ENCODE data around the gene SLC16A3. TPM values are rescaled to one million over a fixed set of nuclear protein-coding genes. Genes with fewer than 3 reads are reported as not detected.
"Not testable (repeated sequence)": the region's sequence is repeated elsewhere in the genome, so short reads cannot be mapped to it uniquely, and the experiment has no call there.

The SLC16A3 gene
- 100 to 1,000 TPM in 1 of 2 experiments, 10 to 100 TPM in 1; 93.2 to 157 TPM for total RNA-seq

- ATAC-seq (peak; percentile 47), DNase-seq (peak; percentile 81)
- ChIA-PET POLR2A (interaction anchor here (1.3 to 1.7 kb wide), 2 partner anchors 9 to 13 kb away, joined by 4 read pairs; no protein-coding TSS in a partner anchor), CTCF (interaction anchor here (0.5 to 1.5 kb wide), 2 partner anchors 23 to 61 kb away, joined by 3 to 4 read pairs; no protein-coding TSS in a partner anchor)
- intact Hi-C loops (cut with DNase I, micrococcal nuclease), result loop anchor here in 1 of 2 experiments (1.0 to 2.0 kb wide), 5 partner anchors 17 to 192 kb away; partner anchors contain the start of genes CCDC57, DCXR and FASN
- no peaks in the 10 kb centered on the region for H3K27me3 Mint-ChIP-seq
- no peaks in the 10 kb centered on the region for H3K9me3 Mint-ChIP-seq (ENCODE audit: low read depth)
- peaks cover 6% of the 10 kb centered on the region for H3K36me3 Mint-ChIP-seq (ENCODE audit: low read depth)
- peak within 1 kb of the TSS; percentile 79 for H3K4me3 Mint-ChIP-seq
- peaks cover 9% of the 10 kb centered on the region for H3K4me1 Mint-ChIP-seq
- peak within 1 kb of the TSS; percentile 81 for H3K27ac Mint-ChIP-seq
Measured at GRCh38 chr17:82228842-82229697, at the start of gene SLC16A3. Gene SLC16A3 (plus strand): TSS chr17:82229042. CDS start chr17:82236009, 6,967 bp downstream.

GRCh38 chr17:82179412-82179811 lies 49.4 kb upstream of the SLC16A3 start:
- ATAC-seq (no peak), DNase-seq (no peak)
- Mint-ChIP-seq H3K36me3 (ENCODE audit: low read depth) (peaks cover 13% of the 10 kb centered on the region), H3K9me3 (ENCODE audit: low read depth) (no peaks in the 10 kb centered on the region), H3K4me1 (no peaks in the 10 kb centered on the region), H3K27ac (no peak overlapping the region), H3K27me3 (no peaks in the 10 kb centered on the region), H3K4me3 (no peak overlapping the region)
- ChIA-PET POLR2A (no interaction called here), CTCF (interaction anchor here (1.2 kb wide), 1 partner anchor 26 kb away, joined by 3 read pairs; no protein-coding TSS in a partner anchor)
- intact Hi-C loops (cut with DNase I, micrococcal nuclease), result no loop called here

- intact Hi-C loops (cut with DNase I, micrococcal nuclease), result no loop called here
- Mint-ChIP-seq H3K4me3 (no peak overlapping the region), H3K27me3 (no peaks in the 10 kb centered on the region), H3K27ac (no peak overlapping the region), H3K36me3 (ENCODE audit: low read depth) (peaks cover 11% of the 10 kb centered on the region), H3K4me1 (no peaks in the 10 kb centered on the region), H3K9me3 (ENCODE audit: low read depth) (no peaks in the 10 kb centered on the region)
- DNase-seq (no peak), ATAC-seq (no peak)
- CTCF ChIA-PET, result interaction anchor here (1.2 kb wide), 1 partner anchor 26 kb away, joined by 3 read pairs; no protein-coding TSS in a partner anchor
- POLR2A ChIA-PET, result no interaction called here
Measured at GRCh38 chr17:82179946-82180475, 48.8 kb upstream of the SLC16A3 start.

- POLR2A ChIA-PET, result no interaction called here
- no peak for DNase-seq
- CTCF ChIA-PET, result interaction anchor here (0.6 to 1.2 kb wide), 2 partner anchors 25 to 233 kb away, joined by 3 read pairs; no protein-coding TSS in a partner anchor
- ATAC-seq, result no peak
- Mint-ChIP-seq H3K9me3 (ENCODE audit: low read depth) (no peaks in the 10 kb centered on the region), H3K36me3 (ENCODE audit: low read depth) (peaks cover 12% of the 10 kb centered on the region), H3K27me3 (no peaks in the 10 kb centered on the region), H3K4me3 (no peak overlapping the region), H3K4me1 (no peaks in the 10 kb centered on the region), H3K27ac (no peak overlapping the region)
- intact Hi-C loops (cut with DNase I, micrococcal nuclease), result no loop called here
Measured at GRCh38 chr17:82180776-82181528, 47.9 kb upstream of the SLC16A3 start.

- intact Hi-C loops (cut with DNase I, micrococcal nuclease), result no loop called here
Measured at GRCh38 chr17:82184761-82185160, 44.1 kb upstream of the SLC16A3 start.

GRCh38 chr17:82186221-82186620 lies 42.6 kb upstream of the SLC16A3 start:
- Mint-ChIP-seq H3K36me3 (ENCODE audit: low read depth) (peaks cover 17% of the 10 kb centered on the region), H3K9me3 (ENCODE audit: low read depth) (no peaks in the 10 kb centered on the region), H3K27me3 (no peaks in the 10 kb centered on the region), H3K27ac (no peak overlapping the region), H3K4me3 (no peak overlapping the region), H3K4me1 (no peaks in the 10 kb centered on the region)
- ATAC-seq (no peak), DNase-seq (no peak)
- intact Hi-C loops (cut with DNase I, micrococcal nuclease), result no loop called here
- ChIA-PET POLR2A (no interaction called here), CTCF (no interaction called here)

More at GRCh38 chr17:82184761-82185160, 44.1 kb upstream of the SLC16A3 start:
- DNase-seq, result no peak
- Mint-ChIP-seq H3K27ac (no peak overlapping the region), H3K9me3 (ENCODE audit: low read depth) (no peaks in the 10 kb centered on the region), H3K4me1 (no peaks in the 10 kb centered on the region), H3K27me3 (no peaks in the 10 kb centered on the region), H3K4me3 (no peak overlapping the region), H3K36me3 (ENCODE audit: low read depth) (peaks cover 19% of the 10 kb centered on the region)
- no peak for ATAC-seq
- ChIA-PET CTCF (no interaction called here), POLR2A (no interaction called here)

- ChIA-PET POLR2A (no interaction called here), CTCF (interaction anchor here (1.1 to 1.5 kb wide), 2 partner anchors 13 to 19 kb away, joined by 4 read pairs; no protein-coding TSS in a partner anchor)
- H3K4me1 Mint-ChIP-seq, result no peaks in the 10 kb centered on the region
- no peaks in the 10 kb centered on the region for H3K9me3 Mint-ChIP-seq (ENCODE audit: low read depth)
- no peak overlapping the region for H3K4me3 Mint-ChIP-seq
- peaks cover 23% of the 10 kb centered on the region for H3K36me3 Mint-ChIP-seq (ENCODE audit: low read depth)
- H3K27ac Mint-ChIP-seq, result no peak overlapping the region
- intact Hi-C loops (cut with DNase I, micrococcal nuclease), result no loop called here
- DNase-seq (no peak), ATAC-seq (no peak)
- no peaks in the 10 kb centered on the region for H3K27me3 Mint-ChIP-seq
Measured at GRCh38 chr17:82187500-82187899, 41.3 kb upstream of the SLC16A3 start.

- Mint-ChIP-seq H3K27me3 (no peaks in the 10 kb centered on the region), H3K4me1 (no peaks in the 10 kb centered on the region), H3K36me3 (ENCODE audit: low read depth) (peaks cover 30% of the 10 kb centered on the region), H3K27ac (no peak overlapping the region), H3K4me3 (no peak overlapping the region), H3K9me3 (ENCODE audit: low read depth) (no peaks in the 10 kb centered on the region)
- intact Hi-C loops (cut with DNase I, micrococcal nuclease), result no loop called here
- ATAC-seq (no peak), DNase-seq (no peak)
- ChIA-PET CTCF (interaction anchor here (1.1 to 1.5 kb wide), 2 partner anchors 12 to 18 kb away, joined by 4 read pairs; no protein-coding TSS in a partner anchor), POLR2A (no interaction called here)
Measured at GRCh38 chr17:82188001-82188961, 40.6 kb upstream of the SLC16A3 start.

- POLR2A ChIA-PET, H3K27me3 Mint-ChIP-seq: not testable (repeated sequence)
Measured at GRCh38 chr17:82193050-82193449, 35.8 kb upstream of the SLC16A3 start.

GRCh38 chr17:82193520-82194220 lies 35.2 kb upstream of the SLC16A3 start:
- CTCF ChIA-PET, result interaction anchor here (0.7 kb wide), 1 partner anchor 628 kb away, joined by 3 read pairs; no protein-coding TSS in a partner anchor
- H3K9me3 Mint-ChIP-seq (ENCODE audit: low read depth), result no peaks in the 10 kb centered on the region
- H3K27ac Mint-ChIP-seq, result no peak overlapping the region
- intact Hi-C loops (cut with DNase I, micrococcal nuclease), result no loop called here
- ATAC-seq (no peak), DNase-seq (no peak)
- POLR2A ChIA-PET, result no interaction called here
- H3K4me1 Mint-ChIP-seq, result peaks cover 8% of the 10 kb centered on the region
- no peaks in the 10 kb centered on the region for H3K27me3 Mint-ChIP-seq
- peaks cover 45% of the 10 kb centered on the region for H3K36me3 Mint-ChIP-seq (ENCODE audit: low read depth)
- no peak overlapping the region for H3K4me3 Mint-ChIP-seq

More at GRCh38 chr17:82193050-82193449, 35.8 kb upstream of the SLC16A3 start:
- H3K4me1 Mint-ChIP-seq; H3K27ac Mint-ChIP-seq; H3K4me3 Mint-ChIP-seq; intact Hi-C loops (cut with DNase I, micrococcal nuclease); CTCF ChIA-PET; H3K9me3 Mint-ChIP-seq (ENCODE audit: low read depth); ATAC-seq; DNase-seq: not testable (repeated sequence)
- peaks cover 44% of the 10 kb centered on the region for H3K36me3 Mint-ChIP-seq (ENCODE audit: low read depth)

Data from activated CD4-positive, alpha-beta T cell treated with anti-CD3 and anti-CD28 coated beads for 36 hours (primary cell).